NCI-H2171 treated with DMSO at 0.1 percent for 48 hours (cell line): ENCODE measurements around the gene SRSF2.
"Not testable (repeated sequence)": the region's sequence is repeated elsewhere in the genome, so short reads cannot be mapped to it uniquely, and the experiment has no call there.

ENCODE experiments used
- DNase-seq: peaks from one replicate; lab custom pipeline; 2025; lab: John Stamatoyannopoulos, UW

SRSF2 gene

DNA sequence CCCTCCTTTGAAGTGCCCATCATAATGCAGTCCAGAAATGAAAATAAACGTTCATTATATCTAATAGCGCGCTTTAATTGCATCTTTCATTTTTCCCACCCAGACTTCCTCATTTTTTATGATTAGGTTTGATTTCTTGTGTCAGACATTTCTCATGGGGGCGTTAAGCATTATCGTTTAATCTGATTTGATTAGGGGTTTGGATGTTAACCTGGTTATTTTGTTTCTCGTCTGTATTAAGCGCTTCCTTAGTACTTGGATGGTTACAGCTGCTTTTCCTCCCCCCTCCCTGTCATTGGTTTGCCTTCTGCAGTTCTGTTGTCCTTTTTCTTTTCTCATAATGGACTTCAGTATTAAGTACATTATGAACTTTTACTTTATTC lies 1.3 kb upstream of the SRSF2 start:
- DNase-seq = no peak

DNA sequence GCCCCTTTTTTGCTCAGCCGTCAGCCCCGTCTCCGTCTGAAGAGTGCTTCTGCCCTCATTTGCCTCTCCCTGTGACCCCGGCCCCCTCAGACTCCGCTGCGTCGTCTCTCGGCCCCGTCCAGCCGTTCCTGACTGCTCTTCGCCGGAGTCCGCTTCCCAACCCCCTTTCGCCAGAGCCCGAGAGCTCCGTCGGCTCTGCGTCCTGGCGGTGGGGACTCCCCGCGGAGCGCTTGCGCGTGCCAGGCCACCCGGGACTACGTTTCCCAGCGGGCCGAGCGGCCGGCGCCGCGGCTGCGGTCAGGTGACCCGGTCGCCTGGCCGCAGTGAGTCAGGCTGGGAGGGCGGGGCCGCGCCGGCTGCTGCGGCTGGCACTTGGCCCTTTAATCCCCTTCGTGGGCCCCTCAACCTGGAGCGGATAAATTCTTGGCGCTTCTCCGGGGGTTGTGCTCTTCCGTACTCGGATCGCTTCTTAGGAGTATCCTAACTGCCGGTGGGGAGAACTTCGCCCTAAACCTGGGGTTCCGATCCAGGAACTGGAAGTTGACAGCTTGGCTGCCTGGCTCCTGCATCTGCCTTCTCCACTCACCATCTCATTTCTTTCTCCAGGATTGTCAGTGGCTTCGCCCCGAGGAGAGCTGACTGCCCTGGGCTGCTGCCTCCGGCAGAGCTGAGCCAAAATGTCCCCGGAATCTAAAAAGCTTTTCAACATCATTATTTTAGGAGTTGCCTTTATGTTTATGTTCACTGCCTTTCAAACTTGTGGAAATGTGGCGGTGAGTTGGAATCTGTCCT lies 741 bp upstream of the SRSF2 start, which contains the start of gene MFSD11:
Gene MFSD11 (plus strand): TSS at position 444 of the 792 bp plus-strand sequence. CDS start 234 bp downstream, at position 678.
- peak; percentile 96 for DNase-seq

DNA sequence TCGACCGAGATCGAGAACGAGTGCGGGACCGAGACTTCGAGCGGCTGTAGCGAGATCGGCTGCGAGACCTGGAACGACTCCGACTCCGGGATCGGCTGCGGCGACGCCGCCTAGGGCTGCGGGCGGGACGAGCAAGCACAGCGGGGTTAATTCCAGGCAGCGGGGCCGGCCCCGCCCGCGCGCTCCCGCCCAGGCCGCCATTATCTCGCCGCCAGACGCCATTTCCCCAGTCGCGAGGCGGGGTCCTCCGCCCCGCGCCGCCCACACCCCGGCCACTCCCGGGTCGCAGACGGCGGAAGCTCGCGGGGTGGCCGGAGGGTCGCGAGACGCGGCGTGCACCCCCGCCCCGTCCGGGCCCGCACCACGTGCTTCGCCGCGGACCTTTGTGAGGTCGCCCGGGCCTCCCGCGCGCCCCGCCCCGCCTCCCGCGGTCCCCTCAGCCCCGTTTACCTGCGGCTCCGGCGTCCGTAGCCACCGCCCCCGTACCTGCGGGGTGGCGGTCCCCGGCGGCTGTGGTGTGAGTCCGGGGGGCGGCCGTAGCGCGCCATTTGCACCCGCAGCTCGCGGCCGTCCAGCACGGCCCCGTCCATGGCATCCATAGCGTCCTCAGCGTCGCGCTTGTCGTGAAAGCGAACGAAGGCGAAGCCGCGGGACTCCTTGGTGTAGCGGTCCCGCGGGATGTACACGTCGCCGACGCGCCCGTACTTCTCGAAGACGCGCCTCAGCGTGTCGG lies 616 bp downstream of the SRSF2 start:
- peak; percentile 61 for DNase-seq

DNA sequence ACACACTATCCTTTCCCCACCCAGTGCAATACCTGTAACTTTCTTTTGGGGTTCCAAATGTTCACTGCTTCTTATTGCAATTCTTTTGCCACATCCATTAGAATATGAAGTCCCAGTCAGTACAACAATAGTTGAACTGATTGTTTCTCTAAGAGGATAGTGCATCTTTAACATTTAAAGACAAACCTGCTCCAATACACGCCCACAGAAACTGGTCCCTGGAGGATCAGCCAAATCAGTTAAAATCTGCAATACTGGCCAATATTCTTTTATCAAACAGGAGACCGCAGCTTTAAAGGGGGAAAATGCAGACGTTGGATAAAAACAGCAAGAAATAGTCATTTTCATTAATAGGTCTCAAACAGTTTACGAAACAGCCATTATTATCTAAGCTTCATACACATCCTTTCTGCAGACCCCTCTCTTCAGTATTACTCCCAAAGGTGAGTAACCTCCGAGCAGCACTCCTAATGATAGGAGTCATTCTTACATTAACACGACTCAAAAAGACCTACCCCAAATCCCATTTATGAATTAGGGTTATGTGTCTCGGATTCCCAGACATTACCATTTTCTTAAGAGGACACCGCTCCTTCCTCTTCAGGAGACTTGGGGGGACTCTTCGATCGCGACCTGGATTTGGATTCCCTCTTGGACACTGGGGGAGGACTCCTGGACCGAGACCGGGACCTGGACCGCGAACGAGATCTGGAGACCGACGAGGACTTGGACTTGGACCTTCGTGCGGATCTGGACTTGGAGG lies 1.4 kb downstream of the SRSF2 start:
- peak; percentile 51 for DNase-seq

DNA sequence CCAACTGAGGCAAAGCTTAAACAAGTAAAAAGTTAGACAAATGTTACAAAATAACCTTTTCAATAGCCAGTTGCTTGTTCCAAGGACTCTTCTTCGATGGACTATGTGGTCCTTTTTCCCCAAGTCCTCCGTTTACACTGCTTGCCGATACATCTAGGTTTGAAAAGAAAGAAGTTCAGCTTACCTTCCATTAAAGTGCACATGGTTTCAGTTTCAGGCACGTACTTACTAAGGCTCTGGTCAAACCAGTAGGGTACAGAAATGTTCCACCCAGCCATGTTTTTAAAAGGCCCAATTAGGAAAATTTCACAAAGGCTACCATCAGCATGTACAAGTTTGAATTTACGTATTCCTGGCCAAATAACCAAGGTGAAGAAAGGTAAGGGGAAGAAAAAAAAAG lies 2.1 kb downstream of the SRSF2 start:
- no peak for DNase-seq

DNA sequence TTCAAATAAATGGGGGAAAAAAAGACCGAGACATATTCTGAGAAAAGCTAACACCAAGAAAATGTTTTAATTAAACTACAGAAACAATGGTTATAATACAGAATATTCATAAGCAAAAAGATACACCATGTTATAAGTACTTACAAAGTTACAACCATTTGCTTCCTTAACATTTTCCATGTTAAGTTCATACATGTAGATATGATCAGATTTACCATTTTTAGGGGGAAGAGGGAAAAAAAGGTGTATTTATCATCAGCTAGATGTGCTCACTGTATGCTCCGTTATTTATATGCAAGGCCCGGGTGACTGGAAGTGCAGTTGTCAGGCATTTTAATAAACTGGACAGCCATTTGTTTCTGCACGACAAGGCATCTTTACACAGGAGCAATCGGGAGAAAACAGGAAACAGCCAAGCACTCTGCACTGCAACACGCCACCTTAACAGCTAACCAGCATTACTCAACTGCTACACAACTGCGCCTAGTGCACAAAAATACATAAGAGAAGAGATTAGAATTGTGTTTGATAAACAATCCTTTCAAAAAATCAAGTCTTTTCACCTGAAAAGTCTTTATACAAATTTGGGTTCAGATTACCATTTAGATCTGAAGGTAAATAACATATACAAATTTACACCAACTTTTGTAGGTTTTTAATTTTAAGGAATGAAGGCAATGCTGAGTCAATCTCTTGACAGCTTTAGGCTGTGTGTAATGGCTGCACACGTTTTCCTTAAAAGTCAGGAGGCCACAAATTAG lies 2.9 kb downstream of the SRSF2 start:
- DNase-seq = no peak

DNA sequence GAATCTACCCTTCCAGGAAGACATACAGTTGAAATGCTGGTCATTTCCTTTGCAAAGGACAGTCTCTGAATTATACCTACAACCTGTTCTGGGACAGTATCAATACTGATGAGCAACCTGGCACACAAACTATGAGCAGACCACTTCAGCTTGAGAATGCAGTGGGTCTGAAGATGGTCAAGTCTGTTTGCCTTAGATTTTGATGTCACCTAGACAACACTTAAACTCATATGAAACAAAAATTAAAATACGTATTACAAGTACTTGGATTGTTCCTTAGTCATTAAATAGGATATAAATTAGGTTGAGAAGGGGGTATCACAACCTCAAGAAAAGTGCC lies 3.5 kb downstream of the SRSF2 start:
- no peak for DNase-seq

DNA sequence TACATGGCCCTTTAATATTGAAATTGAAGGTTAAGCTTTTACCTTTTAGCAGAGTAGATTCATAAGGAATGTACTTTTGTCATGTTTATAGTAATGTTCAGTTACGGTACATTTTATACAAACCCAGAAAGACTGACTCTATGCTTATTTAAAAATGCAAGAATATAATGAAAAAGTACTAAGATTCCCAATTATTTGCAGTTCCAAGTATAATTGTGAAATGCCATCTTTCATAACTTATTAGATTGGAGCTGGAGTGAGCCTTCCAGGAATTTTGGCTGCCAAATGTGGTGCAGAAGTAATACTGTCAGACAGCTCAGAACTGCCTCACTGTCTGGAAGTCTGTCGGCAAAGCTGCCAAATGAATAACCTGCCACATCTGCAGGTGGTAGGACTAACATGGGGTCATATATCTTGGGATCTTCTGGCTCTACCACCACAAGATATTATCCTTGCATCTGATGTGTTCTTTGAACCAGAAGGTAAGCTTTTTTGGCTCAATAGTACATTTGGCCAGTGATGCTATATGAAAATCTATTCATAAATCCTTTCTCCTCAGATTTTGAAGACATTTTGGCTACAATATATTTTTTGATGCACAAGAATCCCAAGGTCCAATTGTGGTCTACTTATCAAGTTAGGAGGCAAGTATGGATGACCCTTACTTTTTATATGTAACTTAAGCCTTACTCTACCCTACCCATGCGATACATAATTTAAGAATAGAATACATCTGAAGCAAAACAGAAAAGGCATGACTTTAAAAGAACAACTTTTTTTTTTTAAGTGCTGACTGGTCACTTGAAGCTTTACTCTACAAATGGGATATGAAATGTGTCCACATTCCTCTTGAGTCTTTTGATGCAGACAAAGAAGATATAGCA lies 4.2 kb downstream of the SRSF2 start:
- no peak for DNase-seq

DNA sequence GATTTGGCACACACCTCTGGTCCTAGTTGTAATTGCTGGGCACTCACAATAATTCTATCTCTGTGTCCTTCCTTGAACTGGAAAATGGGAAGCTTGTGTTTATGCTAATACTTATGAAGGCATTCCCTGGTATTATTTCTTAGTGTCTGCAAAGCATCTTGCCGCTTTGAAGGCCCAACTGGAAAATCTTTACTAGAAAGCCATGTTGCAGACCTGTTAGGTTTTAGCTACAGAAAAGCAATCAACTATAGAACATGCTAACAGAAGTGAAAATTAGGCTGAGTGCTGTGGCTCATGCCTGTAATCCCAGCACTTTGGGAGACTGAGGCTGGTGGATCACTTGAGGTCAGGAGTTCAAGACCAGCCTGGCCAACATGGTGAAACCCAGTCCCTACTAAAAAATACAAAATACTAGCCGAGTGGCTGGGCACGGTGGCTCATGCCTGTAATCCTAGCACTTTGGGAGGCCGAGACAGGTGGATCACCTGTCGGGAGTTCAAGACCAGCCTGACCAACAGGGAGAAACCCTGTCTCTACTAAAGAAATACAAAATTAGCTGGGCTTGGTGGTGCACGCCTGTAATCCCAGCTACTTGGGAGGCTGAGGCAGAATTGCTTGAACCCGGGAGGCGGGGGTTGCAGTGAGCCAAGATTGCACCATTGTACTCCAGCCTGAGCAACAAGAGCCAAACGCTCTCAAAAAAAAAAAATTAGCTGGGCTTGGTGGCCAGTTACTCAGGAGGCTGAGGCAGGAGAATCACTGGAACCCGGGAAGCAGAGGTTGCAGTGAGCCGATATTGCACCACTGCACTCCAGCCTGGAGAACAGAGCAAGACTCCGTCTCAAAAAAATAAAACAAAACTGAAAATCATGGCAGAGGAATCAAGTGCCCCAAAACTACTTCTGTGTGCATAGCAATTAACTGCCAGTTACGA lies 5.1 kb downstream of the SRSF2 start:
- not testable (repeated sequence) for DNase-seq

DNA sequence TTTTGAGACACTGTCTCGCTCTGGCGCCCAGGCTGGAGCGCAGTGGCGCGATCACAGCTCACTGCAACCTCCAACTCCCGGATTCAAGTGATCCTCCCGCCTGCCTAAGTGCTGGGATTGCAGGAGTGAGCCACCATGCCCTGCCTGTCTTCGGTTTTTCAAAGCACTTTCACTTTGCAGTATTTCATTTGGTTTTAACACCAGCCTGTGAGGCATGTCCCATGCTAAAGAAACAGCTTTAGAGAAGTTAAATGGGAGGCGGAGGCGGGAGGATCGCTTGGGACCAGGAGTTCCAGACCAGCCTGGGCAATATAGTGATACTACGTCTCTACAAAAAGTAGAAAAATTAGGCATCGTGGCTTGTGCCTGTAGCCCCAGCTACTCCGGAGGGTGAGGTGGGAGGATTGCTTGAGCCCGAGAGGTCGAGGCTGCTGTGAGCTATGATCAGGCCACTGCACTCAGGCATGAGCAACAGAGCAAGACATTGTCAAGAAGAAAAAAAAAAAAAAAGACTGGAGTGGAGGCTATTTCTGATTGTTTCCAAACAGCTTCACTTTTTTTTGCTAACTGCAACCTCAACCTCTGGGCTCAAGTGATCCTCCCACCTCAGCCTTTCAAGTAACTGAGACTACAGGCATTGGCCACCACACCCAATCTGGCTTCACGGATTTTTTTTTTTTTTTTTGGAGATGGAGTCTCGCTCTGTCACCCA lies 9.2 kb downstream of the SRSF2 start:
- DNase-seq = no peak

DNA sequence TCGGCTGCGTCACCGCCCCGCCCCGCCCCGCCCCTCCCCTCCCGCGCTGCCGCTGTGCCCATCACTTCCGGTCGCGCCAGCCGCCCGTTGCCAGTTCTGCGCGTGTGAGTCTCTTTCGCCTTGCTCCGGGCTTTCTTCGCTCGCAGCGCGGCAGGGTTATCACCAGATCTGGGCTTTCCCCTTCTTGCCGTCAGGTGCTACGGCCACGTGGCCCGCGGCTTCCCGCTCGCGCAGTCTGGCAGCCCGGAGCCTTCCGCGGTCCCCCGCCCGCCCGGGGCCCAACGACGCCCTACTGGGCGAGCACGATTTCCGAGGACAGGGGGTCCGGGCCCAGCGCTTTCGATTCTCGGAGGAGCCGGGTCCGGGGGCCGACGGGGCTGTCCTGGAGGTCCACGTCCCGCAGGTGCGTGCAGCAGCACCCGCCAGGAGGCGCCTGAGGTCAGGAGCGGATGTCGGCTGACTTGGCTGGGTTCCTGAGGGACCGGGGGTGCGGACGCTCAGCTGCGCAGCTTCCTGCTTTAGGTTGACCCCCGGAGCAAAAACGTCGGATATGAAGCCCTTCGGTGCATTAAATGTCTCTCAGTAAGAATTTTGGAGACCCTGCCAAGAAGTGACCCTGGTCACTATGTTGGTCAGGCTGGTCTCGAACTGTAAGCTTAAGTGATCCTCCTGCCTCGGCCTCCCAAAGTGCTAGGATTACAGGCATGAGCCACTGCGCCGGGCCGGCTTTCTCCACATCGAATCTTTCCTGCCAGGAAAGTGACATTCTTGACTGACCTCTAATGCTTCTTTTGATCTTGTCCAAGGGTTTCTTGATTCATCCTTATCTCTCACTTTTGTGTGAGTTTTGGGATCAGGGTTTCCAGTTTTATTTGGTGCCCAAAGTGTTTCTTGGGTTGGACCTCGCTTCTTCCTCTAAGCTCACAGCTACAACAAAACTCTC lies 10.1 kb downstream of the SRSF2 start, which contains the start of gene METTL23:
Gene METTL23 (plus strand): TSS at position 64 of the 943 bp plus-strand sequence. CDS start 2,872 bp downstream, outside the sequence.
- DNase-seq = peak; percentile 54

DNA sequence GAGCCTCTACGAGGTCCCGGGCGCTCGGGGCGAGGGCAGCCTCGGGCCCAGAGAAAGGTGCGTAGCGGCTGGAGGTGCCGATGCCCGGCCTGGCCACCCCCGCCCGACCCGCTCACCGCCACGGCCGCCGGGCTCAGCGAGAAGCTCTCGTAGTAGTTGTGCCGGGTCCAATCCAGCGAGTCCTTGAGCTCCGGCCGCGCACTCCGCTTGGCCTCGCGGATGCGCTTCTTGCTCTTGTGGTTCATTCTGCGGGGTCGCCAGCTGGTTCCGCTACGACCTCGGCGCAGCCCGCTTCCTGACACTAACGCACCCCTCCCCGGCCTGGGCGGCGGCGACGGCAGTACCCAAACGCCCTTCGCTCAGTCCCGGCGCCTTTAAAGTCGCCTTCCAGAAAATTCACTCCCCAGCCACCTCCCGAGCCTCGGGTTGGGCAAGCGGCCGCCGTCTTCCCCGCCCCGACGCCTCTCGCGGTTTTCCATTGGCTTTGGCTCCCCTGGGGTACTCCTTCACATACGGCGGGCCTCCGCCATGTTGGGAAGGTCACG lies 10.8 kb downstream of the SRSF2 start, which contains the start of gene JMJD6:
Gene JMJD6 (minus strand): TSS at position 376 of the 545 bp plus-strand sequence. CDS start 131 bp downstream, at position 245.
- peak; percentile 97 for DNase-seq

DNA sequence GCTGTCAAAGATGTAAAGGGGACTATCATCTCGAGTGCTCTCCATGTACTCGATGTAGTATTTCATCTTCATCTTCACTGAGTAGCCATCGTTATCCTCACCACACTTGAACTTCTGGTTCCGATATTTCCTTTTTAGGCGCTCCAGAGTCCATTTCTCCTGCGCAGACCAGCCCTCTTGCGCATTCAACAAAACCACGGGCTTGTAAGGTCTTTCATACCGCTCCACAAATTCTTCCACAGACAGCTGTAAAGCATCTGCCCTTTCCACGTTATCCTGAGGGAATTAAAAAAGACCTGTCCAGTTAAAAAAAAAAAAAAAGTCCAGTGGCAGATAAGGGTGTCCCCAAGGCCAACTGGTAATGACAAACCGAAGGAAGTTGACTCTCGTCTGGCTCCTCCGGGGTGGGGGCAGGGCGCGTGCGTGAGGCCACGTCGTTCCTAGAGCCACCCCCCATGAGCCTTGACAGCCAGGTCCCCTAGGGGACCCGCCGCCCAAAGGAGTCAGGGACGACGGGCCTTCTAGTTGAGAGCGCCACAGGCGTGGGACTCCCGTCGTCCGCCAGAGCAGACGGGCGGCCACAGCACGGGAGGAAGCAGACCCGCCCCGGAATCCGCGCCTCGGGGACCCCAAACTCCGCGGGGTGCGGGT lies 11.4 kb downstream of the SRSF2 start:
- DNase-seq = peak; percentile 25

DNA sequence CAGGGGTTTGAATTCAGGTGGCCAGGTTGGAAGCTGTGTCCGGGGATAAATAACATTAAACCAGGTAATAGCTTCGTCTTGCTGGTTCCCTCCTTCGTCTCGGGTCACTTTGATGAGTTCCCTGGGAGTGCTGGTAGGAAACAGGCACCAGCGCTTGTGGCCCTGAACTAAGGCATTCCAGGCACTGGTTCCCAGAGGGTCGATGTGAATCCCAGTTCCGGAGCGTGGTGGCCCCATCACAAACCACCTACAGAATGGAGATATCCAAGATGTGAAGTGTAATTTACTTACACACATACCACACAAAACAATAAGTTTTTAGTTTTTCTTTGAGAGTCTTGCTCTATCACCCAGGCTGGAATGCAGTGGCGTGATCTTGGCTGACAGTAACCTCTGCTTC lies 13.3 kb downstream of the SRSF2 start:
- no peak for DNase-seq

DNA sequence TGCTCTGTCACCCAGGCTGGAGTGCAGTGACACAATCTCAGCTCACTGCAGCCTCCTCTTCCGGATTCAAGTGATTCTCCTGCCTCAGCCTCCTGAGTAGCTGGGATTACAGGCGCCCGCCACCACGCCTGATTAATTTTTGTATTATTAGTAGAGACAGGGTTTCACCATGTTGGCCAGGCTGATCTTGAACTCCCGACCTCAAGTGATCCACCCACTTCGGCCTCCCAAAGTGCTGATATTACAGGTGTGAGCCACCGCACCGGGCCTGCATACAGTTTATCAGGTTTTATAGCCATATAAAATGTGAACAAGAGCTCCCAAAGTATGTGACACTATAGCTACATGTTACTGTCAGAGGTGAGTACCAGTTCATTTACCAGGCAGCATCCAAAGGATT lies 14.2 kb downstream of the SRSF2 start:
- not testable (repeated sequence) for DNase-seq

DNA sequence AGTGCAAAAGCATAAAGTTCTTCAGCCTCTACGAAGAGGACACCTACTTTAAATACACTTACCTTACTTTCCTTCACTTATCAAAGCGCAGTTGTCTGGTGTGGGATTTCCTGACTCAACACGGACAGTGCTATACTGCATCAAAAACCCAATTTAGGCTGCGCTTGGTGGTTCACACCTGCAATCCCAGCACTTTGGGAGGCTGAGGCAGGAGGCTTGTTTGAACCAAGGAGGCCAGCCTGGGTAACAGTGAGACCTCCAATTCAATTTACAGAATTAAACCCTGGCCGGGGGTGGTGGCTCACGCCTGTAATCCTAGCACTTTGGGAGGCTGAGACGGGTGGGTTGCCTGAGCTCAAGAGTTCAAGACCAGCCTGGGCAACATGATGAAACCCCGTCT lies 14.9 kb downstream of the SRSF2 start:
- DNase-seq = no peak

DNA sequence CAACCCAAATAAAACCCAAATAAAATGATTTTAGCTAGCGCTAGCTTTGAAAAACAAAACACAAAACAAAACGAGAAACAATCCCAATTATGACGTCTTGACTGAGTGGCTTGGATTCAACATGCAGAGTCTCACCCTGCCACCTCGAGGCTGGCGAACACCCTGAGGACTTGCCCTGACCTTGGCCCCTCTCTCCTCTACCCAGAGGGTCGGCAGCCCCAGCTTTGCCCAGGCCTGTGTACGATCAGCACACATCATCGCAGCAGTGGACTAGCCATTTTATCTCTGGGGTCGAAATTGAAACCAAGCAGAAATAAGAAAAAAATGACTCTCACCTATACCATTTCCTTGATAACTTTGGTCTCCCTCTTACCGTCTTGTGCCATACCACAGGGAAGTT lies 15.7 kb downstream of the SRSF2 start:
- no peak for DNase-seq
